Measurements from ENCODE around the gene TBC1D22B.

DNA sequence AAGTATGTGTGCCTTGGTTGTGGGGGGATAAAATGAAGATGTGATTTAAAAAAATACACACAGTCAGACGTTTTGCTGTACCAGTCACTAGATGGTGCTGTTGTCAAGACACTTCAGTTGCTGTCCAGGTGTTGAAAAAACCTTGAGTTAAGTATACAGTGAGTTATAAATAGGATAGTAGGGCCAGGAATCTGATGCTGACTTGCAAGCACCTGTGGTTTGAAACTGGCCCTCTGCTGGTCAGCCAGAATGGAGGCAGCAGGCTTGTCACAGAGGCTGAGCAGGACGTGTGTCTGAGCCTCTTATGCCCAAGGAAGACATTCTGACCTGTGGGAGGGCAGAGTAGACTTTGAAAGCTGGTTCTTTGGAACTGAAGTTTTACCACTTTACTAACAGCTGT, 124.0 kb downstream of the TBC1D22B start:
- TF ChIP-seq POLR2A (IDR thresholded peaks at IDR 0.05; ENCODE audit: low read length) (no peak), GATA1 (IDR thresholded peaks at IDR 0.05; ENCODE audit: low read depth, low read length) (no peak)
